ENCODE data around the gene ZNF862. TPM values are rescaled to one million over a fixed set of nuclear protein-coding genes. Genes with fewer than 3 reads are reported as not detected.

ZNF862 gene
- total and polyA plus RNA-seq, 2 experiments from 2014 or later = 0.94 to 2.3 TPM

DNA sequence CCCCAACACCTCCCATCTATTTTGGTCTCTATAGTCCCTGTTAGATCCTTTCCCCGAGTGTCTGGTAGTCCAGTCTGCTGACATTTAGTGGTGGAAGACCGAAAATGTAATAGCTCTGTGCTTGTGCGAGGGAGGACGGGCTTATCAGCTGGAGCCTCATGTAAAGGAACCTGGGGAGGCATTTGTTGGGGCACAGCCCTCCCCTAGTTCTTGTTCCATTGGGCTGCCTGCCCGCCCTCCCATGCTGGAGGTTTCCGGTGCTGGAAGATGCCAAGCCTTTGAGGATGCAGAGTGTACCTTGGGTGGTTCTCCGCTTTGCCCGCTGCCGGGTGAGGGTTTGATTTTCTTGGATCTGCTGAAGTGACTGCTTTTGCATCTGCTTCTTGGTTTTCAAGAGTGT lies 5.4 kb downstream of the ZNF862 start (continued):
- TF ChIP-seq, protein P1, sequence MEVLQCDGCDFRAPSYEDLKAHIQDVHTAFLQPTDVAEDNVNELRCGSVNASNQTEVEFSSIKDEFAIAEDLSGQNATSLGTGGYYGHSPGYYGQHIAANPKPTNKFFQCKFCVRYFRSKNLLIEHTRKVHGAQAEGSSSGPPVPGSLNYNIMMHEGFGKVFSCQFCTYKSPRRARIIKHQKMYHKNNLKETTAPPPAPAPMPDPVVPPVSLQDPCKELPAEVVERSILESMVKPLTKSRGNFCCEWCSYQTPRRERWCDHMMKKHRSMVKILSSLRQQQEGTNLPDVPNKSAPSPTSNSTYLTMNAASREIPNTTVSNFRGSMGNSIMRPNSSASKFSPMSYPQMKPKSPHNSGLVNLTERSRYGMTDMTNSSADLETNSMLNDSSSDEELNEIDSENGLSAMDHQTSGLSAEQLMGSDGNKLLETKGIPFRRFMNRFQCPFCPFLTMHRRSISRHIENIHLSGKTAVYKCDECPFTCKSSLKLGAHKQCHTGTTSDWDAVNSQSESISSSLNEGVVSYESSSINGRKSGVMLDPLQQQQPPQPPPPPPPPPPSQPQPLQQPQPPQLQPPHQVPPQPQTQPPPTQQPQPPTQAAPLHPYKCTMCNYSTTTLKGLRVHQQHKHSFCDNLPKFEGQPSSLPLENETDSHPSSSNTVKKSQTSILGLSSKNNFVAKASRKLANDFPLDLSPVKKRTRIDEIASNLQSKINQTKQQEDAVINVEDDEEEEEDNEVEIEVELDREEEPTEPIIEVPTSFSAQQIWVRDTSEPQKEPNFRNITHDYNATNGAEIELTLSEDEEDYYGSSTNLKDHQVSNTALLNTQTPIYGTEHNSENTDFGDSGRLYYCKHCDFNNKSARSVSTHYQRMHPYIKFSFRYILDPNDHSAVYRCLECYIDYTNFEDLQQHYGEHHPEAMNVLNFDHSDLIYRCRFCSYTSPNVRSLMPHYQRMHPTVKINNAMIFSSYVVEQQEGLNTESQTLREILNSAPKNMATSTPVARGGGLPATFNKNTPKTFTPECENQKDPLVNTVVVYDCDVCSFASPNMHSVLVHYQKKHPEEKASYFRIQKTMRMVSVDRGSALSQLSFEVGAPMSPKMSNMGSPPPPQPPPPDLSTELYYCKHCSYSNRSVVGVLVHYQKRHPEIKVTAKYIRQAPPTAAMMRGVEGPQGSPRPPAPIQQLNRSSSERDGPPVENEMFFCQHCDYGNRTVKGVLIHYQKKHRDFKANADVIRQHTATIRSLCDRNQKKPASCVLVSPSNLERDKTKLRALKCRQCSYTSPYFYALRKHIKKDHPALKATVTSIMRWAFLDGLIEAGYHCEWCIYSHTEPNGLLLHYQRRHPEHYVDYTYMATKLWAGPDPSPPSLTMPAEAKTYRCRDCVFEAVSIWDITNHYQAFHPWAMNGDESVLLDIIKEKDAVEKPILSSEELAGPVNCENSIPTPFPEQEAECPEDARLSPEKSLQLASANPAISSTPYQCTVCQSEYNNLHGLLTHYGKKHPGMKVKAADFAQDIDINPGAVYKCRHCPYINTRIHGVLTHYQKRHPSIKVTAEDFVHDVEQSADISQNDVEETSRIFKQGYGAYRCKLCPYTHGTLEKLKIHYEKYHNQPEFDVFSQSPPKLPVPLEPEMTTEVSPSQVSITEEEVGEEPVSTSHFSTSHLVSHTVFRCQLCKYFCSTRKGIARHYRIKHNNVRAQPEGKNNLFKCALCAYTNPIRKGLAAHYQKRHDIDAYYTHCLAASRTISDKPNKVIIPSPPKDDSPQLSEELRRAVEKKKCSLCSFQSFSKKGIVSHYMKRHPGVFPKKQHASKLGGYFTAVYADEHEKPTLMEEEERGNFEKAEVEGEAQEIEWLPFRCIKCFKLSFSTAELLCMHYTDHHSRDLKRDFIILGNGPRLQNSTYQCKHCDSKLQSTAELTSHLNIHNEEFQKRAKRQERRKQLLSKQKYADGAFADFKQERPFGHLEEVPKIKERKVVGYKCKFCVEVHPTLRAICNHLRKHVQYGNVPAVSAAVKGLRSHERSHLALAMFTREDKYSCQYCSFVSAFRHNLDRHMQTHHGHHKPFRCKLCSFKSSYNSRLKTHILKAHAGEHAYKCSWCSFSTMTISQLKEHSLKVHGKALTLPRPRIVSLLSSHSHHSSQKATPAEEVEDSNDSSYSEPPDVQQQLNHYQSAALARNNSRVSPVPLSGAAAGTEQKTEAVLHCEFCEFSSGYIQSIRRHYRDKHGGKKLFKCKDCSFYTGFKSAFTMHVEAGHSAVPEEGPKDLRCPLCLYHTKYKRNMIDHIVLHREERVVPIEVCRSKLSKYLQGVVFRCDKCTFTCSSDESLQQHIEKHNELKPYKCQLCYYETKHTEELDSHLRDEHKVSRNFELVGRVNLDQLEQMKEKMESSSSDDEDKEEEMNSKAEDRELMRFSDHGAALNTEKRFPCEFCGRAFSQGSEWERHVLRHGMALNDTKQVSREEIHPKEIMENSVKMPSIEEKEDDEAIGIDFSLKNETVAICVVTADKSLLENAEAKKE (CRISPR knock-in tag; IDR thresholded peaks at IDR 0.05) = no peak
- TF ChIP-seq ZNF114 (CRISPR knock-in tag; IDR thresholded peaks at IDR 0.05) (no peak), ZNF331 (CRISPR knock-in tag; IDR thresholded peaks at IDR 0.05; ENCODE audit: low read depth) (no peak), STAT1 (IDR thresholded peaks at IDR 0.05; ENCODE audit: unreplicated experiment) (no peak)

DNA sequence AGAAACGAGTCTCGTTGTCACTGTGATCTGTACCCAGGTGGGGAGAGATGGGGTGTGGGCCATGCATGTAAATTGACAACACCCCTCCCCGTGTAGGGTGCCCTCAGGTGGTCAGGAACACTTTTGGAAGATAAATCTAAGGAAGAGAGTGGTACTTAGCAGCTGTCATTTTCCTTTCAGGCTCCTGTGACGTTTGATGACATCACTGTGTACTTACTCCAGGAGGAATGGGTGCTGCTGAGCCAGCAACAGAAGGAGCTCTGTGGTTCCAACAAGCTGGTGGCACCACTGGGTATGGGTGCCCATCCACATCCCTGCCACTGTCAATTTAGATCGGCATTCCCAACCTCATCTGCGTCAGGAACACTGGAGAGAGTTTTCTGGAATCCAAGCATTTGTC lies 6.3 kb downstream of the ZNF862 start:
- DNase-seq (ENCODE audit: low spot score) (no peak), ATAC-seq (no peak)
- no peaks in the 10 kb centered on the region for H3K9me2 ChIP-seq (ENCODE audit: insufficient read depth)
- no peaks in the 10 kb centered on the region for H3K36me3 Mint-ChIP-seq (ENCODE audit: low read depth)
- H3K27me3 Mint-ChIP-seq (ENCODE audit: insufficient read depth, low read depth, poor library complexity) = no peaks in the 10 kb centered on the region
- H3K9me3 Mint-ChIP-seq = no peaks in the 10 kb centered on the region
- peaks cover 2% of the 10 kb centered on the region; the same call in 1 of the 2 replicates for H3F3A ChIP-seq (replicated peaks; ENCODE audit: low read depth)
- H3K79me2 ChIP-seq (replicated peaks; ENCODE audit: insufficient read depth) = no peaks in the 10 kb centered on the region
- H3K4me3 ChIP-seq = no peak overlapping the region
- TF ChIP-seq, protein P2, sequence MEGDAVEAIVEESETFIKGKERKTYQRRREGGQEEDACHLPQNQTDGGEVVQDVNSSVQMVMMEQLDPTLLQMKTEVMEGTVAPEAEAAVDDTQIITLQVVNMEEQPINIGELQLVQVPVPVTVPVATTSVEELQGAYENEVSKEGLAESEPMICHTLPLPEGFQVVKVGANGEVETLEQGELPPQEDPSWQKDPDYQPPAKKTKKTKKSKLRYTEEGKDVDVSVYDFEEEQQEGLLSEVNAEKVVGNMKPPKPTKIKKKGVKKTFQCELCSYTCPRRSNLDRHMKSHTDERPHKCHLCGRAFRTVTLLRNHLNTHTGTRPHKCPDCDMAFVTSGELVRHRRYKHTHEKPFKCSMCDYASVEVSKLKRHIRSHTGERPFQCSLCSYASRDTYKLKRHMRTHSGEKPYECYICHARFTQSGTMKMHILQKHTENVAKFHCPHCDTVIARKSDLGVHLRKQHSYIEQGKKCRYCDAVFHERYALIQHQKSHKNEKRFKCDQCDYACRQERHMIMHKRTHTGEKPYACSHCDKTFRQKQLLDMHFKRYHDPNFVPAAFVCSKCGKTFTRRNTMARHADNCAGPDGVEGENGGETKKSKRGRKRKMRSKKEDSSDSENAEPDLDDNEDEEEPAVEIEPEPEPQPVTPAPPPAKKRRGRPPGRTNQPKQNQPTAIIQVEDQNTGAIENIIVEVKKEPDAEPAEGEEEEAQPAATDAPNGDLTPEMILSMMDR (conservative IDR thresholded peaks at IDR 0.05; ENCODE audit: low read depth in 2 of 2) = peak in 1 of 2 experiments; percentile 18; a peak in 1 of 4 replicates
- TF ChIP-seq, protein P3, sequence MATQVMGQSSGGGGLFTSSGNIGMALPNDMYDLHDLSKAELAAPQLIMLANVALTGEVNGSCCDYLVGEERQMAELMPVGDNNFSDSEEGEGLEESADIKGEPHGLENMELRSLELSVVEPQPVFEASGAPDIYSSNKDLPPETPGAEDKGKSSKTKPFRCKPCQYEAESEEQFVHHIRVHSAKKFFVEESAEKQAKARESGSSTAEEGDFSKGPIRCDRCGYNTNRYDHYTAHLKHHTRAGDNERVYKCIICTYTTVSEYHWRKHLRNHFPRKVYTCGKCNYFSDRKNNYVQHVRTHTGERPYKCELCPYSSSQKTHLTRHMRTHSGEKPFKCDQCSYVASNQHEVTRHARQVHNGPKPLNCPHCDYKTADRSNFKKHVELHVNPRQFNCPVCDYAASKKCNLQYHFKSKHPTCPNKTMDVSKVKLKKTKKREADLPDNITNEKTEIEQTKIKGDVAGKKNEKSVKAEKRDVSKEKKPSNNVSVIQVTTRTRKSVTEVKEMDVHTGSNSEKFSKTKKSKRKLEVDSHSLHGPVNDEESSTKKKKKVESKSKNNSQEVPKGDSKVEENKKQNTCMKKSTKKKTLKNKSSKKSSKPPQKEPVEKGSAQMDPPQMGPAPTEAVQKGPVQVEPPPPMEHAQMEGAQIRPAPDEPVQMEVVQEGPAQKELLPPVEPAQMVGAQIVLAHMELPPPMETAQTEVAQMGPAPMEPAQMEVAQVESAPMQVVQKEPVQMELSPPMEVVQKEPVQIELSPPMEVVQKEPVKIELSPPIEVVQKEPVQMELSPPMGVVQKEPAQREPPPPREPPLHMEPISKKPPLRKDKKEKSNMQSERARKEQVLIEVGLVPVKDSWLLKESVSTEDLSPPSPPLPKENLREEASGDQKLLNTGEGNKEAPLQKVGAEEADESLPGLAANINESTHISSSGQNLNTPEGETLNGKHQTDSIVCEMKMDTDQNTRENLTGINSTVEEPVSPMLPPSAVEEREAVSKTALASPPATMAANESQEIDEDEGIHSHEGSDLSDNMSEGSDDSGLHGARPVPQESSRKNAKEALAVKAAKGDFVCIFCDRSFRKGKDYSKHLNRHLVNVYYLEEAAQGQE (IDR thresholded peaks at IDR 0.05; ENCODE audit: unreplicated experiment) = no peak
- TF ChIP-seq NANOG (IDR thresholded peaks at IDR 0.05; ENCODE audit: borderline replicate concordance) (no peak), EZH2phosphoT487 (IDR thresholded peaks at IDR 0.05; ENCODE audit: unreplicated experiment) (no peak)
- H2AFZ ChIP-seq = no peak overlapping the region
- peaks cover 4% of the 10 kb centered on the region for H3K4me1 Mint-ChIP-seq
- H3K36me3 ChIP-seq (ENCODE audit: insufficient read depth) = no peaks in the 10 kb centered on the region
- no peaks in the 10 kb centered on the region; the same call in 1 of the 2 replicates for H3K4me1 ChIP-seq (ENCODE audit: insufficient read depth)
- H3K27ac Mint-ChIP-seq = no peak overlapping the region
- no peak overlapping the region for H3K4me3 Mint-ChIP-seq
- H3K27me3 ChIP-seq (ENCODE audit: insufficient read depth) = peaks cover 20% of the 10 kb centered on the region
- H3K27ac ChIP-seq (ENCODE audit: low read depth) = no peak overlapping the region
- H3K4me2 ChIP-seq = no peak overlapping the region
- peaks cover 4% of the 10 kb centered on the region; the same call in 1 of the 2 replicates for H4K20me1 ChIP-seq (replicated peaks; ENCODE audit: insufficient read depth)
